HG03135 (cell line): ENCODE results near the gene BIRC5.
"Not testable (repeated sequence)": the region's sequence is repeated elsewhere in the genome, so short reads cannot be mapped to it uniquely, and the experiment has no call there.

ENCODE experiments used
- ATAC-seq: cut with Tn5 transposase; IDR thresholded peaks from one replicate; pipeline ENCODE4 v1.9.1; 2021; ENCODE audit warnings: mild to moderate bottlenecking, moderate library complexity; ENCODE audit not compliant: unreplicated experiment

The BIRC5 gene

DNA sequence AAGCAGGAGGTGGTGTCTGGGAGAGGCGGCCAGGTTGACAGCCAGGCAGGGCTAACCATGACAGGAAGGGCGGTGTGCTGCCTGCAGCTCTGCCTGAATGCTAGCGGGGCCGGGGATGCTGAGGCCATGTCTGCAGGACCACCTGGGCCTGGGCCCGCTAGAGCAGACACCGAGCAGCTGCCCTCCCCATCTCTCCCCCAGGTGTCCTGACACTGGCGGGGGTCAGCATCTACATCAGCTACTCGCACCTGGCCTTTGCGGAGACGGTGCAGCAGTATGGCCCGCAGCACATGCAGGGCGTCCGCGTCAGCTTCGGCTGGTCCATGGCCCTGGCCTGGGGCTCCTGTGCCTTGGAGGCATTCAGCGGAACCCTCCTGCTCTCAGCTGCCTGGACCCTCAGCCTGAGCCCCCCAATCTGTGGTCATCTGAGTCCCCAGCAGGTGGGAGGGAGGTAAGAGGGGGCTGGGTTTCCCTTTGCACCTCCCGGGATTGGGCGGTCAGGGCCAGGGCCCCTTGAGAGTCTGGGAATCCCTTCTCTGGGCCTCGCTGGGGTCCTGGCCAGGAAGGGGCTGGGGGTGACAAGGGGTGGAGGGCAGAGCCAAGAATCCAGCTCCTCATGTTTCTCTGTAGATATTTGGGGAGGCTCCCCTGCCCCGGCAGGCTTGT lies 24.9 kb downstream of the BIRC5 start:
- no peak for ATAC-seq

DNA sequence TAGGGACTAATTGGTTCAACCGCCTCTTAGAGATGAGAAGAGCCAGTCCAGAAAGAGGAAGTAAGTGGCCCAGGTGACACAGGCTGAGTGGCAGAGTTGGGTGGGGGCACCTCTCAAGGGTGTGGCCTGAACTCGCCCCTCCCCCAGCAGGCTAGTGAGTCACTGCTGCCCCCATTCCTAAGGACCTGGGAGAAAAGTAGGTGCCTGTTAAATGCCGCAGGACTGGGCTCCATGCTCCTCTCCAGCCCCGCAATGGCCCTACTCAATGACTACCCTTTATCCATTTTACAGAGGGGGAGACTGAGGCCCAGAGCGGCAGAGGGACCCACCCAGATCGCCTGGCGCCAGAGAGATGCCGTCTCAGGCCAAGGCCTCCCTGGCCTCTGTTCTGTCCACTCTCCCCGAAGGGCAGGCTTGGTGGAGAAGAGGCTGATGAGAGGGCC lies 25.5 kb downstream of the BIRC5 start:
- ATAC-seq: no peak

DNA sequence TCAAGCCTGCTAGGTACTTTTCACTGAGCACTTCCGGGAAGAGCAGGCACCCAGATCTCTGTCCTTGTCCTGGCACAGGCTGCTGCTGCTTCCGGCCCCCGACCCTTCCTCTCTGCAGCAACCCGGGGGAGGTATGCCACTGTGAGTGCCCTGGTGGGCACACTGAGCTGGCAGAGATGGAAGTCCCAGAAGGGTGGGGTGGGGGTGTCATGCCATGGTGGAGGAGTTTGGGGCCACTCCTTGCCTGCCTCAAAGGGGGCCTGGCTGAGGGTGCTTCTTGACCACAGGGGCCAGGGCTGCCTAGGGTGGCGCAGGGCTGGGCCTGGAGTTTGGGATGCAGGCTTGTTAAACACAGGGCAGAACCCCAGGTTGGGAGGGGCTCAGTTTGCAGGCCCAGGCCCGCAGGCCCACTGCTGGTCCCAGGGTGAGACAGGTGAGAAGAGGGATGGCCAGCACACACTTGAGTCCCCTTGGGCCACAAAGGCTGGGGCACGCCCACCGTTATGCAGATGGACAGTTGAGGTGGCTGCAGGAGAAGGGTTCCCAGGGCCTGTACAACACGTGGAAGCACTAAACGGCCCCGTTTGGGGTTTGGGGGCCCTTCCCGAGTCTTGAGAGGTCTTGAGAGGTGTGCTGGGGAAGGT lies 26.1 kb downstream of the BIRC5 start:
- no peak for ATAC-seq

DNA sequence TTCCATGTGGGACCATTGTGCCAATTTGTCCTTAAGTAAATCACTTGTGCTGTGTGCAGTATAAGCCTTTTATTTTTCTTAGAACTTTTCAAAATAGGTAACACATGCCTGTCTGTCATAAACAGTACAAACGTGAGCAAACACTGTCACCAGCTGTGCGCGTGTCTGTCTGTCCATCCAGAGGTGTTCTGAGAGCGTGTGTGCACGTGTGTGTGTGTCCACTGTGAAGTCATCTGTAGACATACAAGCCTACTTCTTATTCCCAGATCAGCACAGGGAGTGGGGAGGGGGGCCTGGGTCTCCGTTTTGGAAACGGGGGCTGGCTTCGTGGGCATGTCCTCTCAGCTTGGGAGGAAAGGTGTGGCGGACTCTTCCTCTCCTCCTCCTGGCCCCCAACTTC lies 26.8 kb downstream of the BIRC5 start:
- no peak for ATAC-seq

DNA sequence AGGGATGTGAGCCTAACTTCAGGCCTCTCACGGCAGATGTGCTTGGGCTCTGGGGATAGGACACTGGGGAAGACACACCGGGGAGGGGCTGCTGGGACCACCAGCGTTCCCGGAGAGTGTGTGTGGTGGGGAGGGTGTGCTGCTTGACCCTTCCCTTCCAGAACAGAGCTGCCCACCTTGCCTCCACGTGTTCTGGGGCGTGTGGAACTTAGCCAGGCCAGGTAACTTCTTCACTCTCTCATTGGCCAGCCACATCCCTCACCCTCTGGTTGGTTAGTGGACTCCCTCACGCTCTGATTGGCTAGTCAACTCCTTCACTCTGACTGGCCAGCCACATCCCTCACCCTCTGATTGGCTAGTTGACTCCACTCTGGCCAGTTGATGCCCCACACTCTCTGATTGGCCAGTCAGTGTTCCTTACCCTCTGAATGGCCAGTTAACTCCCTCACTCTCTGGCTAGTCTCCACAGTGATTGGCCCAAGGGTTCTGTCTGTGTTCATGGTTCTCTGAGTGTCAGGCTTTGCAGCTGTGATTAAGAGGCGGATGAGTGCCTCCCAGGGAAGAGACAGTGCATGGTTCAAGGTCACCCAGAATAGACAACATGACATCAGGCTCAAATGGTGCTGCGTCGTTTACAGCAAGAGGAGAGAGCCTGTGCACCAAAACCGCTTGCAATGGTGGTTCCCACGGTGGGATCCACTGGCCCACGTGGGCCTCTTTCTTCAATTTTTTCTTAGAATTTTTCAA lies 27.4 kb downstream of the BIRC5 start:
- no peak for ATAC-seq

GRCh38 chr17:78242024-78242742 lies 28.1 kb downstream of the BIRC5 start:
- no peak for ATAC-seq

DNA sequence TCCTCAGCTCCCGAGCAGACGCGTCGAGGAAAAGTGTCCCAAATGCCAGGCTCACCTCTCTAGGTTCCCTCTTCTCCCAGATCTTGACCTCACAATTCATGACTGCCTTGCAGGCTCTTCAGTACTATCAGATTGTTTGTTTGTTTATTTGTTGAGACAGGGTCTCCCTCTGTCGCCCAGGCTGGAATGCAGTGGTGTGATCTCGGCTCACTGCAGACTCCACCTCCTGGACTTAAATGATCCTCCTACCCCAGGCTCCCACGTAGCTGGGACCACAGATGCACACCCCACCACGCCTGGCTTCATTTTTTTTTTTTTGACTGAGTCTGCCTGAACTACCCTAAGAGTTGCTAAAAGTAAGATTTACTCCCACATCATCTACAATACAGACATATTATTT lies 33.3 kb downstream of the BIRC5 start:
- ATAC-seq: no peak

DNA sequence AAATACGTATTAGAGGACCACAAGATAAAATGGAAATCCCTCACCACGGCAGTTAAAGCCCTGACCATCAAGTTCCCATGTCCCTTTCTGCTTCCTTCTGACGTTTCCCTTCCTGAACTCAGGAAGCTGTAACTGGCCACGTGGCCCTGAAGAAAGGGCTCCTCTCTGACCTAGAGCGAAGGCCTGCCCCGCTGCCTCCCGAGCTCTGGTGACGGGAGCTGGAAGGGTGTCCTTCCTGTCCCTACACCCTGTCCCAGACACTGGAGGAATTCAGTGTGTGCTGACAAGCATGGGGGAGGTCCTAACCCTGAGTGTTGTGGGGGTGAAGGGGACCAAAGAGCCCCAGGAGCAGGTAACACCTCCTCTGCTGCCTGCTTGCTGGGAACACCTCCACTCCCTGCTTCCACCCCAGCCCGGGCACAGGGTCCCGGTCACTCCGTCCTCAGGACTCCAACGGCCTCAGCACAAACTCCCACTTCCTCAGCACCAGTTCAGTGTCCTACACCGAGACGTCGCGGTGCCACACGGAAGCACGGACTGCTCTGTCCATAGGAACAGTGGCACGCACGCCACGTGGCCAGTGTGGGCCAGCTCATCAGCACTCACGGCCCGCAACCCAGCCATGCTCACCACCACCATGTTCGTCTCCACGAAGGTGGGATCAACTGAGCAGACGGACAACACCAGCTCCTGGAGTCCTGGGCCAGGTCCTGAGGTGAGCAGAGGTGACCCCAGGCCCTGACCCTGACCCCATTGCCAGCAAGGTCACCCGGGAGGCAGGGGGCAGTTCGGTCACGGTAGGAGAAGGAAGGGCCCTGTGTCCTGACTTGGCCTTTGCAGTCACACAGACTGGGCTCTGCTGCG lies 34.2 kb downstream of the BIRC5 start:
- ATAC-seq: no peak

- ATAC-seq: no peak
Measured at GRCh38 chr17:78249074-78249817, 35.2 kb downstream of the BIRC5 start.

DNA sequence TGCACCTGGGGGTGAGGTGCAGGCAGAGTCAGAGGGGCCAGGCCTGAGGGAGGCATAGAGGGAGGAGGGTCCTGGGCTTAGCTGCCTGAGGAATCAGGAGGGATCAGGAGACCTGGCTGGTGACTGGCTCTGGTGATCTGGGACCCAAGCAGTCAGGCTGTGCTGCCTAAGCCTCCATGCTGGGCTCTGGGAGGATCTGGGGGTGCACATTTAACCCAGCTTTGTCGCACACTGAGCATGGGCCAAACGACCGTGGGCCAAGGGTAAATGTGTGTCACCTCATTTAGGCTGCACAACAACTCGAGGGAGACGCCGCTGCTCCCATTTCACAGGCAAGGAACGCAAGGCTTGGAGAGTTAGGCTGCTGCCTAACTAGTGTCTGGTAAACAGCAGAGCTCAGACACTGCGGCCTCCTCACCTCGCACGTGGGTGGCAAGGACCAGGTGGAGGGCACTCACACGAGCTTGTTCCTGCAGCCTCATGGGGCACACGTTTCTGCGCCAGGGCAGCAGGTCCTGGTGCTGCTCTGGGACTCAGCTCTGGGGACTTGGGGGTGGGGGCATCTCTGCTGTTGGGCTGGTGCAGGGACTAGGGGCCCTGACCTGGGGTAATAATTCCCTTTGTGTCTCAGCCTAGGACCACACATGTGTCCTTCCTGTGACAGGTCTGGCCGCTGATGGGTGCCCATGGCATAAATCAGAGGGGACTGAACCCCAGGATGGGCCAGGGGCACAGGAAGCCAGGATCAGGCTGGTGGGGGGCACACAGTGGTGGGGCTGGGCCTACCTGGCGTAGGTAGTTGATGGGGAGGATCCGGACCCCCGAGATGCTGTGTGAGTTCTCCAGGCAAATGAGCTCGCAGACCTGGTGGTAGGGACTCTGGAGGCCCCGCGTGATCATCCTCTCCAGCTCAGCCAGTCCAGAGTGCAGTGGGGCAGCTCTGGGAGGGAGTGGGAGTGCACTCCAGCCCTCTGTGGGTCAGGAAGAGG lies 36.1 kb downstream of the BIRC5 start:
- ATAC-seq: no peak

- ATAC-seq: peak; percentile 41
Measured at GRCh38 chr17:78250891-78251772, 37.1 kb downstream of the BIRC5 start.

GRCh38 chr17:78251773-78252103 lies 37.7 kb downstream of the BIRC5 start:
- no peak for ATAC-seq

DNA sequence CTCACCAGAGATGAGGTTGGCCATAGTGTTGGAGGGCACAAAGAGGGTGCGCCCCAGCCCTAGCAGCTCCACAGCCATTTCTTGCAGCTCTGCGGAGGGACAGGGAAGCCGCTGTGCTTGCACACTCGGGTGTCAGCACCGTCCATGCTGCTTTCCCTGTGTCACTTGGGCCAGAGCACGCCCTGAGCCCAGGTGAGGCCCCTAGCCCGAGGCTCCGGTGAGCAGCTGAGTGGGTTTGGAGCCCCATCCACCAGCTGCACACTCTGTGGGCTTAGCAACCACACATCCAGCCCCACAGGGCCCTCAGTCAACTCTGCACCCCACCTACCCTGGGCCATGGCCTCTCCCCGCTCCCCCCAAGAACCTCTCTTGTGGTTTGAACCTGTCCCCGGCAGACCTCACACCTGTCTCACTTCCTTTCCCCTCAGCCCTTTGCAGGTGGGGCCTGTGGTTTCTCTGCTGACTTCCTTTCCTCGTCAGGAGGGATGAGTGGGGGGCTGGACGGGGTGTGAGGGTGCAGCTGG lies 38.1 kb downstream of the BIRC5 start:
- ATAC-seq: no peak

GRCh38 chr17:78252701-78253635 lies 38.9 kb downstream of the BIRC5 start:
- ATAC-seq: no peak

GRCh38 chr17:78253636-78253945 lies 39.5 kb downstream of the BIRC5 start:
- not testable (repeated sequence) for ATAC-seq

DNA sequence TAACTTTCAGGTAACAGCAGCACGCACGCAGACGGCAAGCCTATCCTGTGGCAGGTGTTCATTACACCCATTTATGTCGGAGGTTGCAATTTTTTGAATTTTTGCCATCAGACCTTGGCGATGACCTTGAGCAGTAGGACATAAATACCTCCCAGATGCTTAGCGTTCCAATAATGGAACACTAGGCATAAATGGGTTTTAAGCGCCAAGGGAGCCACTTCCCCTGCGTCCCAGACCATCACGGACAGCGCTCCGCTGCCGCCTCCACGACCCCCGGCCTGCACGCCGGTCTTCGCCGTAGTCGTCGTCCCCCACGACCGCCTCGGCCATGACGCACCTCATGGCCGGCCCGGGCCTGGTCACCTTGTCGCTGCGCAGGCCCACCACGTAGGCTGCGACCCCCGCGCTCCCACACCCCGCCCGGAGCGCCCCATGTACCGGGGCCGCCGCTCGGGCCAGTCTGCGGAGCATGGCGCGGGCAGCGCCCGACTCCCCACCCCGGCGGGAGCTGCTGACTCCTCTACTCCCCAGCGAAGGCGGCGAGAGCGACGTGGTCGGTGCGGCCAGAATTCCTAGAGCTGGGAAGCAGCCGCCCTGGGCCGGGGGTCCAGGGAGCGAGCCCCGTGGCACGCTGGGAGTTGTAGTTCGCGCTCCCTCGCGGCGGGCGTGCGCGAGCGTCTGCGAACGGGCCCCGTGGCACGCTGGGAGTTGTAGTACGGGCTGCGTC lies 40.1 kb downstream of the BIRC5 start:
- no peak for ATAC-seq
